GDM1 (cell line): Measurements from ENCODE around the gene TNFRSF12A.

Experiments
- DNase-seq: peaks from one replicate; lab custom pipeline; 2025; lab: John Stamatoyannopoulos, UW

TNFRSF12A gene

DNA sequence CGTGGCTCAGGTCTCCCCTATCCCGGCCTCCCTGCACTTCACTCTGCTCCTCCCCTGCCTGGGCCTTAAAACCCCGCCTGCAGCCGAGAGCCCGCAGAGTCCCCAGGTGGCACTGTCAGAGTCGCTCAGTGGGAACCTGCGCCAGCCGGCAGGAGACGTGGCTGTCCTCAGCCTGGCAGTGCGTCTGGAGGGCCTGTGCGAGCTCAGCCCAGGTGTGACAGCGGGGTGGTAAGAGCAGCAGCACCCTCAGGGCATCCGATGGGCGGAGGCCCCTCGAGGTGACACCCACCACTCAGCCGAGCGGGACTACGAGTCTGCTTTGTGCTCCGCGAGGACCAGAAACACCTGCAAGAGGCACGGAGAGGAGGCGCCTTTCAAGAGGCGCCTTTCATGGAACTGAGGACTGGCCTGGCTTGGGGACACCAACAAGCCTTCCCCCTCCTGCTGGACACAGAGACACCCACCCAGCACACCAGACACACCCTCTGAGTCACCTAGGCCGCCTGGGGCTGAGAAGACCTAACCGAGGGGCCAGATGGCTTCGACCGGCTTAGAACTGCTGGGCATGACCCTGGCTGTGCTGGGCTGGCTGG is 7.2 kb upstream of the TNFRSF12A start, which contains the start of gene CLDN9:
TSS of gene CLDN9 (plus strand) at position 96 of the 593 bp plus-strand sequence. CDS start at position 536, 440 bp downstream.
- no peak for DNase-seq

DNA sequence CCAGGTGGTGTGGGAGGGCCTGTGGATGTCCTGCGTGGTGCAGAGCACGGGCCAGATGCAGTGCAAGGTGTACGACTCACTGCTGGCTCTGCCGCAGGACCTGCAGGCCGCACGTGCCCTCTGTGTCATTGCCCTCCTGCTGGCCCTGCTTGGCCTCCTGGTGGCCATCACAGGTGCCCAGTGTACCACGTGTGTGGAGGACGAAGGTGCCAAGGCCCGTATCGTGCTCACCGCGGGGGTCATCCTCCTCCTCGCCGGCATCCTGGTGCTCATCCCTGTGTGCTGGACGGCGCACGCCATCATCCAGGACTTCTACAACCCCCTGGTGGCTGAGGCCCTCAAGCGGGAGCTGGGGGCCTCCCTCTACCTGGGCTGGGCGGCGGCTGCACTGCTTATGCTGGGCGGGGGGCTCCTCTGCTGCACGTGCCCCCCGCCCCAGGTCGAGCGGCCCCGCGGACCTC is 6.6 kb upstream of the TNFRSF12A start:
- DNase-seq = no peak

DNA sequence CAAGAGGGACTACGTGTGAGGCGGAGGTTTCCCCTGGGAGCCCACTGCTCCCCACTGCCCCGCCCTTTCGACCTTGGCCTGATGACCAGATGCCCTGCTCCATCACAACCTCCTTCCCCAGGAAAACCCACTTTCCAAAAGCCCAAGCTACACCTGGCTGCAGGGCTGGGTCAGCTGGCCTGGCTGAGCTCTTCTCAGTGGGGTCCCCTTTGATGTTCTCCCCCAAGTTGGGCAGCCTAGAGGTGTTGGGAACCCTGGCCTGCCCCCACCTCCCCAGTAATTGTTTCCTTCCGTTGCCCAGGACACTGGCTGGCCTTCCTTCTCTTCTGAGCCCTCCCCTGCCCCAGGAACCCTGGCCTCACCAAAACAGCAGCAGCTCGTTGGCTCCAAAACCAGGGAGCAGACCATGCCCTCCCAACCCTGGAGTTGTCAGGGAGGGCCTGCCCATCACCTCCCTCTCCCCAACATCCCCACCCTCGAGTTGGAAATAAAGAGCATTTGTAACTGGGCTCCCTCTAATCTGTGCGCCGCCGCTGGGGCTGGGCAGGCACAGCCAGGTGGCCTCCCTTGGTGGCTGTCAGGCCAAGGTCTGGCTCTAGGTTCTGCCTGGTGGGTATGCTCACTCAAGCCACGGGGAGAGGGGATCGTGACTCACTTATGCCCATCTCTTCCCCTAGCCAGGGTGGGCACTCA is 6.0 kb upstream of the TNFRSF12A start:
- no peak for DNase-seq

DNA sequence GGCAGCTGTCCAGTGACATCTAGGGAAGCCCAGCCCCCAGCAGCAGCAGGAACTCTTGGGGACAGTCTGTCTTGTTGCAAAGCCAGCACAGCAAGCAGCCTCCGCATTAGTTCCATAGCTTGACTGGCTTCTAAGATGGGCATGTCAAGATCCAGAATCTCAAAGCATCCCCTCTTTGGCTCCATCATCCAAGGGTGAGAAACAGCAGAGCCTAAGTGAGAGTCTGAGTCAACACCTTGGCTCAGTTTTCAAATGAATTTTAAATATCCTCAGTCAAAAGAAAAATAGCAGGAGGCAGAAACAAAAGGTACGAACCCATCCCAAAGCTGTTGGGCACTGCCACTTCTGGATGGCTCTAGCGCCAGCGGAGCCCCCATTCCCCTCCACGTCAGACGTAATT is 5.2 kb upstream of the TNFRSF12A start:
- no peak for DNase-seq

DNA sequence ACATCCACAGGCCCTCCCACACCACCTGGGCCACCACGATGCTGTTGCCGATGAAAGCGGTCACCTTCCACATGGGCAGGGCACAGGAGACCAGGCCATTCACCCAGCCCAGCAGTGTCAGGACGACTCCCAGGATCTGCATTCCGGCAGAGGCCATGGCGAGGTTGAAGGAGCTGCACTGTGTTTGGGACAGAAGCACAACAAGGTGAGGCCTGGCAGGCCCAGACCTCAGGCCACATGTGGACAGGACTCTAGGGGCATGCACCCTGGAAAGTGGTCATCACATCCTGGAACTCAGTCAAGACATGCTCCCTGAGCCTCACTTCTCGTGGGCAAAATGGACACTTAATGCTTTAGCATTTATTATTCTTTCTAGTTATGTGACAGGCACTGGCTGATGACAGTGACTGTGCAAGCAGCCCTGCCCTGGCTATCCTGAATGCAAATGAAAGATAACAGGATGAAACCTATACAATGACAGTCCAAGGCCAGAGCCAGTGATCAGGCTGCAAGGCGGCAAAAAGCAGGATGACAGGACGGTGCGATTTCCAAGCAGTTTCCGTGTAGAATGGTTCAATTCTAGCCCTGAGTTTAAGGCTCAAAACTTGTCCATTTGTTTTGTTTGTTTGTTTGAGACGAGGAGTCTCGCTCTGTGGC is 4.2 kb upstream of the TNFRSF12A start:
- DNase-seq = no peak

DNA sequence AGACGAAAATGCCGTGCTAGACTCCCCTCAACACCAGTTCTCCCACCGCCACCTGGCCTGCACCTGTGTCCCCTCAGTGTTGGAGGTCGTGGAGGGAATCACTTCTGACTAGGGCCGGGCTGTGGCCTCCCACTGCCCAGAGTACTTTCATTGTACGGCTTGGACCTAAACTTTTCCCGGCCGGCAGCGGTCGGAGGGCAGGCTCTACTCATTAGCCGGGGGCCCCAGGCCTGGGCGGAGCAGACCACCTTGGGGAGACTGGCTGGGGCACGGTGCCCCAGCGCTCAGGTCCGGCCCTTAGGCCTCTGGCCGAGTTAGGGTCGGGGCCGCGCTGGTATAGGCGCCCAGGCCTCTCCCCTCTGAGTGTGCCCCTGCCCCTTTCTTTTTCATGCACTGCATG is 2.8 kb upstream of the TNFRSF12A start:
- DNase-seq = no peak

DNA sequence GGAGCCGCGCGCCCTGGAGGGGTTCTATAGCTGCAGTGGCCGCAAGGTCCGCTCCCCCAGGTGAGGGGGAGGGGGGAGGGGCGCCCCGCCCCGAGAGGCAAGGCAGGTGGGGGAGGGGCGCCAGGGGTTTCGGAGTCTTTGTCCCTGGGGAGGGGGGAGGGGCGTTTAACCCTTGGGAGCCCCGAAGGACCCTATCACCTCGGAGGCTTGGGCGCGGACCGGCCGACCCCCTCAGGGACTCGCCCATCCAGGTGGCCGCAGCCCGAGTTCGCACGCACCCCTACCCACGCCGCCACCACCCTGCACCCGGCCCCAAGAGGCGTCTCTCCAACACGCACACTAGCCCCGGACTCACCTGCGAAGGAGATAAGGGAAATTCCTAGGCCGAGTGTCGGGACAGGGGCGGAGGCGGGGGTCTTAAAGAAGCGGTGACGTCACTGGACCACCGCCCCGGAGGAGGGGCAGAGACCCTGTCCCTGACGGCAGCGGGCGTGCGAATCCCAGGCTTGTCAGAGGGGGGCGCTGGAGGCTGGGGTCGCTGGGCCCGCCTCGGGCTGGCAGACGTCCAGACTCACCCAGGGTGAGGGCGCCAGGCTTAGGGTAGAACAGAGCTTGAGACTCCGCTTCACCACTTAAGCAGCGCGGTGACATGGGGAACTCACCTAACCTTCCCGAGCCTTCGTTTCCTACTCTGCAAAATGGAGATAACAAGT is 2.2 kb upstream of the TNFRSF12A start, which contains the start of gene CLDN6:
TSS of gene CLDN6 (minus strand) at position 390 of the 713 bp plus-strand sequence. CDS start 2,162 bp downstream, outside the sequence.
- no peak for DNase-seq

DNA sequence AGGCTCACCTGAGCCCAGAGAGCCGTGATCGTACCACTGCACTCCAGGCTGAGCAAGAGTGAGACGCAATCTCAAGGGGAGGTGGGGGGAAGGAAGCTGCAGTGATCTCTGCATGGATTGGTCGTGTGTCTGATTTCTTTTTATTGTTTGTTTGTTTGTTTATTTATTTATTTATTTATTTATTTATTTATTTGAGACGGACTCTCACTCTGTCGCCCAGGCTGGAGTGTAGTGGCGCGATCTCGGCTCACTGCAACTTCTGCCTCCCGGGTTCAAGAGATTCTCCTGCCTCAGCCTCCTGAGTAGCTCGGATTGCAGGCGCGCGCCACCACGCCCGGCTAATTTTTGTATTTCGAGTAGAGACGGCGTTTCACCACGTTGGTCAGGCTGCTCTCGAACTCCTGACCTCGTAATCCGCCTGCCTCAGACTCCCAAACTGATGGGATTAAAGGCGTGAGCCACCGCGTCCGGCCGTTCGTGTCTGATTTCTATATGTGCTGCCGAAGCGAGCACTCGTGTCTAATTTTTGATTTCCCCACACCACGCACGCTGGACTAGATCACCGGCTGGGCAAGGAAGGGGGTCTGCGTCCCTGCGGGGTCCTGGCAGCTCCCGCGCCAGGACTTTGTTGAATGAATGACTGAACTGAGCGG is 448 bp upstream of the TNFRSF12A start:
- no peak for DNase-seq

DNA sequence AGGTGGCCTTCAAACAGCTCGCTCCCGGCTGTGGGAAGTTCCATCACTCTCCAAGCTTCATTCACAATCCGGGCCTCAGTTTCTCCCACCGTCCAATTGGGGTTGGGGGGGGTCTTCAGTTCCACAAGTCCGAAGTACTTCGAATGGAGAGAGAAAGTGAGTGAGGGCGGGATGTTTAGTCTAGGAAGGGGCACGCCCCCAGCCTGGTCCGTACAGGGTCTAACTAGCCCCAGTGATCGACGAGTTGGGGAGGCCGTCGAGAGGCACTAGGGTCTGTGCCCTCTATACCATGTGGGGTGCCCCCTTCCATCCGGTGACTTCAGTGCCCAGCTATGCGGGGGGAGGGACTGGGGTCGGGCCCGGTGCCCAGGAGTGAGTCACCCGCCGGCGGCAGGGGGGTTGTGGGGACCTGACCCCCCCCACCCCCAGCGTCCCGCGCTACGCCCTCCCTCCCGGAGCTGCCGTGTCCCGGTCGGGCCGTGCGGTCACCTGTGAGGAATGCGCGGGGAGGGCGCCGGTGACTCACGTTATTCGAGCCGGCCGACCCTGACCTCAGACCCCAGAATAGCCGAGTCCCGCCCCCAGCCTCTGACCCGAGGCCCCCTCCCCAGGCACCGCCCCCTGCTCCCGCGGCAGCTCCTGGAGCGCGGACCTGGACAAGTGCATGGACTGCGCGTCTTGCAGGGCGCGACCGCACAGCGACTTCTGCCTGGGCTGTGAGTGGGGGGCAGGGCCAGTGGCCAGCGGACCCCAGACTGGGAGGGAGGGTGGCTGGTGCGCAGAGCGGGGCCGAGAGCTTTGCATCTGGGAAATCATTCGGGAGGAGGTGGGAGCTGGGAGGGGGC is 658 bp downstream of the TNFRSF12A start:
- DNase-seq = no peak

DNA sequence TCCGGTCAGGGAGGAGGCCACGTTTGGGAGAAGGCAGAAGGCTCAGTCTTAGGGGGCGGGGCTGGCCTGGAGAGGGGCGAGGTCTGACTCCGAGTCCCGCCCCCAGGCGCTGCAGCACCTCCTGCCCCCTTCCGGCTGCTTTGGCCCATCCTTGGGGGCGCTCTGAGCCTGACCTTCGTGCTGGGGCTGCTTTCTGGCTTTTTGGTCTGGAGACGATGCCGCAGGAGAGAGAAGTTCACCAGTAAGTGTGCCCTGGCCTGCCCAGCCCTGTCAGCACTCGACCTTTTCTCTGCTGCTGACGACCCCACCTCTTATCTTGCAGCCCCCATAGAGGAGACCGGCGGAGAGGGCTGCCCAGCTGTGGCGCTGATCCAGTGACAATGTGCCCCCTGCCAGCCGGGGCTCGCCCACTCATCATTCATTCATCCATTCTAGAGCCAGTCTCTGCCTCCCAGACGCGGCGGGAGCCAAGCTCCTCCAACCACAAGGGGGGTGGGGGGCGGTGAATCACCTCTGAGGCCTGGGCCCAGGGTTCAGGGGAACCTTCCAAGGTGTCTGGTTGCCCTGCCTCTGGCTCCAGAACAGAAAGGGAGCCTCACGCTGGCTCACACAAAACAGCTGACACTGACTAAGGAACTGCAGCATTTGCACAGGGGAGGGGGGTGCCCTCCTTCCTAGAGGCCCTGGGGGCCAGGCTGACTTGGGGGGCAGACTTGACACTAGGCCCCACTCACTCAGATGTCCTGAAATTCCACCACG is 1.5 kb downstream of the TNFRSF12A start:
- DNase-seq = peak; percentile 53

DNA sequence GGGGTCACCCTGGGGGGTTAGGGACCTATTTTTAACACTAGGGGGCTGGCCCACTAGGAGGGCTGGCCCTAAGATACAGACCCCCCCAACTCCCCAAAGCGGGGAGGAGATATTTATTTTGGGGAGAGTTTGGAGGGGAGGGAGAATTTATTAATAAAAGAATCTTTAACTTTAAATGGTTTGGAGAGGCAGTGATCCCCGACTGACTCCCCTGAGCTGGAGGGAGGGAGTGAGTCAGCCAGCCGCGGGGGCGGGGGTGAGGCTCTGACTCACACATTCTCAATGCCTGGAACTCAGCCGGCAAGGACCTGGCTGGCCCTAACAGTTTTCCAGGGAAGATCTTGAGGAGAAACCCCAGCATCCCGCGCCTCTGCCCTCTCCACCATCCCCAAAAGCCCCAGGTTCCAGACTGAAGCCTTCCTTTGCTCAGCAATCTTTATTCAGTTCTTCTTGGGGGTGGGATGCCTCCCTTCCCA is 2.1 kb downstream of the TNFRSF12A start:
- no peak for DNase-seq

DNA sequence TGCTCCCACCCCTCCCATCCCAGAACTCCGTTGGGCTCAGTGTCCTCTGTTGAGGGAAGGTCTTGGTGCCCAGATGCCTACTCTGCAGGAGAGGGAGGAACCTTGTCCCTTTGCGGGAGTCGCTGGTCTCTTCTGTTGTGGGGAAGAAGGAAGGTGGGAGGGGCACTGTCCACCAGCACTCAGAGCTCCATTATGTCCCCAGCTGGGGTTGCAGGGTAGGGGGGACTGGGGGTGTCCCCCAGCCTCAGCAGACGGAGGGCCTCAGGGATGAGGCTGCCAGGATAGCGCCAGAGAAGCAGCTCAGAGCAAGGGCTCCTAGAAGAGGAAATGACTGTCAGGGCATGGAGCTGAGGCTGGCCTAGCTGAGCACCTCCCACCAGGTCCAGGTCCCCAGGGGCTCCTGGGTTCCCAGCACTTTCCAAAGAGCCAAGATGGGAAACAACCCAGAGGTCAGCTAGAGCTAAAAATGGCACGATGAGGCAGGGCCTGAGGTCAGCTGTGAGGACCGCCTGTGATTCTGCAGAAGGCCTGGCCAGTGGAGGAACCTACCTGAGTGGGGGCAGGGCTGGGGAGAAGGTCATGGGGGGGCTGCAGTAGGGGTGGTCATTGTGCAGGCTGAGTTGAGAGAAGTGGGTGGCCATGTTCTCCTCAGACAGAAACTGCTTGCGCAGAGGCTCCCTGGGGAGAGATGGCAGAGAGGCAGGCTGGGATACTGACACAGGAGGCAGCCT is 2.7 kb downstream of the TNFRSF12A start:
- peak; percentile 14 for DNase-seq

DNA sequence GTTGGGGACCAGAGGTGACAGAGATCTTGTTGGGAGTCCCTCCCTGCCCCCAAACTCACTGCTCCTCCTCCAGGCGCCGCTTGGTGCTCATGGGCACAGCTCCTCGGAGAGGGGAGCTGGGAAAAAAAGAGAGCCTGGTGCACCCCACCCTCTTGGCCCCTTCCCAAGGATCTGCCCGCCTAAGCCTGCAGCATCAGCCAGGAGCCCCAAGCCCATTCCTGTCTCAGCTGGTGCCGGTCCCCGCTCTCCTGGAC is 3.2 kb downstream of the TNFRSF12A start:
- DNase-seq = no peak

DNA sequence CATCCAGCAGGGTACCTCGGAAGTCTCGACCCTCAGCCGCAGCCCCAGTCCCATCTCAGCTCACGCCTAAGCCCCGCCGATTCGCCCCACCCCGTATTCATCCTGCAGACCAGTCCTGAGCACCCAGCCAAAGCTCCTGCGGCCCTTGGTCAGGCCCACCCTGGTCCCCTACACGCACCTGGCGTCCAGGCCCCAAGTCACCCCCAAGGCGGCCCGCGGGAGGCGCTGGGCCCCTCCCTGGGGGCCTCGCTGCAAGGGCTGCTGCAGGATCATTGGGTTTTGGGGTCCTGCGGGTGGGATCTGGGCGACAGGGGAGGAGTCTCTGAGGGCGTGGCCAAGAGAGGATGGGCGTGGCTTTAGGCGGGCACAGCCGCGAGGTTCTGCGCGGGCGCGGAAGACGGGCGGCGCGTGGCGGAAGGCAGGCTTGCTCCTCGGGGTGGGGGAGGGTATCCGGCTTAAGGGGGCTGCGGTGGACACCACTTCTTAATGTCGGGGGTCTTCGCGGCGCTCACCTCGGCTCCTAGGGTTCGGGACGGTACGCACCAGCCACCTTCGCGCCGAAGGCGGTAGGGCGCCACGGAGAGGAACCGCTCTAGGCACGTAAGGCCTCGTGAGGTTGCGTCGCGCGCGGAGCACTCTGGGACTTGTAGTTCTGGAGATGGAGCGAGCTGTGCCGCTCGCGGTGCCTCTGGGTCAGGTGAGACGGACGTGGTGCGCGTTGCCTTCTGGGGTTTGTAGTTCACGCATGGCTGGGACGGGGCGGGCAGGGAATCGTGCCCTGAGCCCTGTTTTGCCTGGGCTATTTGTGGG is 3.7 kb downstream of the TNFRSF12A start, which contains the start of the genes HCFC1R1 and THOC6:
TSS of gene HCFC1R1 (minus strand) at position 274 of the 810 bp plus-strand sequence. CDS start at position 273, 1 bp downstream.
TSS of gene THOC6 (plus strand) at position 367 of the 810 bp plus-strand sequence. CDS start at position 659, 292 bp downstream.
- DNase-seq = peak; percentile 96

DNA sequence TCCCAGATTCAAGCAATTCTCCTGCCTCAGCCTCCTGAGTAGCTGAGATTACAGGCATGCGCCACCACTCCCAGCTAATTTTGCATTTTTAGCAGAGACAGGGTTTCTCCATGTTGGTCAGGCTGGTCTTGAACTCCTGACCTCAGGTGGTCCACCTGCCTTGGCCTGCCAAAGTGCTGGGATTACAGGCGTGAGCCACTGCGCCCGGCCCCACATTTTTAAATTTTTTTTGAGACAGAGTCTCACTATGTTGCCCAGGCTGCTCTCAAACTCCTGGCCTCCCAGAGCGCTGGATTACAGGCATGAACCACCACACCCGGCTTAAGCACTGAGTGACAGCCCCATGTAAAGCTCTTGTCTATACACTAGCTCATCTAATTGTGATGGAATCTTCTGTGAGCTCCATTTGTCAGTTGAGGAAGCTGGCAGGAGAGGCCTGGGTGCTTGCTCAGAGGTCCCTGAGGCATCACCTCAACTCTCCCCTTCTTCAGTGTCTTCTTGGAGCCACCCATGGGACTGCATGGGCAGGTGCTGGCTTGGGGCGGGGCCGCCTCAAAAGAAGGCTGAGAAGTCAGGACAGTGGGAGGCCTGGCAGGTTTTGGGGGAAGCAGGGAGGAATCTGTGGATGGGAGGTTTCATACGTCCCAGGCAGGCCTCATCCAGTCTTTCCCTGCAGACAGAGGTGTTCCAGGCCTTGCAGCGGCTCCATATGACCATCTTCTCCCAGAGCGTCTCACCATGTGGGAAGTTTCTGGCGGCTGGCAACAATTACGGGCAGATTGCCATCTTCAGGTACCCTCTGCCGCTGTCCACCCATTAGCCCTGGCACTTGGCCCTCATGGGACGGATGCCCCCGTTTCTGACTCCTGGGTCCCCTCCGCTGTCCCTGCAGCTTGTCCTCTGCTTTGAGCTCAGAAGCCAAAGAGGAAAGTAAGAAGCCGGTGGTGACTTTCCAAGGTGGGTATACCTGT is 5.1 kb downstream of the TNFRSF12A start:
- DNase-seq = no peak

DNA sequence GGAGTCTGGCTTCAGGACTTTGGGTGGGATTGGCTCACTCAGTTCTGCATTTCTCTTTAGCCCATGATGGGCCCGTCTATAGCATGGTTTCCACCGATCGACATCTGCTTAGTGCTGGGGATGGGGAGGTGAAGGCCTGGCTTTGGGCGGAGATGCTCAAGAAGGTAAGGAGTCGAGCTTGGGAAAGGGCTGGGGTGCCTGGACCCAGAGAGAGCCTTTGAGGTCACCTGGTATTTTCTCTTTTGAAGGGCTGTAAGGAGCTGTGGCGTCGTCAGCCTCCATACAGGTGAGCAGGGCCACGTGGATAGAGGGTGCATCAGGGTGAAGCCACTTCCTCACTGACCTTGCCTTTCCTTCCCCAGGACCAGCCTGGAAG is 5.8 kb downstream of the TNFRSF12A start:
- DNase-seq = no peak
